ENCODE results near the gene ITLN2. TPM values are rescaled to one million over a fixed set of nuclear protein-coding genes. Genes with fewer than 3 reads are reported as not detected.
"Not testable (repeated sequence)": the region's sequence is repeated elsewhere in the genome, so short reads cannot be mapped to it uniquely, and the experiment has no call there.

The ITLN2 gene
- total RNA-seq, 3 donors from 2014 or later = 10.7 TPM; not detected in 2

GRCh38 chr1:160901768-160902167 is 52.8 kb downstream of the ITLN2 start:
- H3K9me3 ChIP-seq = no peaks in the 10 kb centered on the region
- no peaks in the 10 kb centered on the region for H3K36me3 ChIP-seq
- H3K4me1 ChIP-seq = no peaks in the 10 kb centered on the region
- no peak for DNase-seq (ENCODE audit: low spot score in 2 of 2)
- no peak for TF ChIP-seq POLR2A (IDR thresholded peaks at IDR 0.05)
- no peak for TF ChIP-seq CTCF (IDR thresholded peaks at IDR 0.05)
- no peak for TF ChIP-seq POLR2AphosphoS5 (IDR thresholded peaks at IDR 0.05)
- H3K4me3 ChIP-seq = no peak overlapping the region
- intact Hi-C loops (cut with DNase I; ENCODE audit: low total_unique reads) = no loop called here
- no peaks in the 10 kb centered on the region for H3K27me3 ChIP-seq
- no peak overlapping the region for H3K27ac ChIP-seq

DNA sequence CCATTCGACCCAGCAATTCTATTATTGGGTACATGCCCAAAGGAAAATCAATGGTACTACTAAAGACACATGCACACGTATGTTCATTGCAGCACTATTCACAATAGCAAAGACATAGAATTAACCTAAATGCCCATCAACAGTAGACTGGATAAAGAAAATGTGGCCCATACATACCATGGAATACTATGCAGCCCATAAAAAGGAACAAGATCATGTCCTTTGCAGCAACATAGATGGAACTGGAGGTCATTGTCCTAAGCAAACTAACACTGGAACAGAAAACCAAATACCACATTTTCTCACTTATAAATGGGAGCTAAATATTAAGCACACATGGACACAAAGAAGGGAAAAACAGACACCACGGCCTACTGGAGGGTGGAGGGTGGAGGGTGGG is 53.9 kb downstream of the ITLN2 start:
- H3K4me3 ChIP-seq; intact Hi-C loops (cut with DNase I; ENCODE audit: low total_unique reads); H3K4me1 ChIP-seq; H3K36me3 ChIP-seq; H3K9me3 ChIP-seq; H3K27ac ChIP-seq; H3K27me3 ChIP-seq; DNase-seq (ENCODE audit: low spot score in 2 of 2): not testable (repeated sequence)

Other genes starting within 250 kb of the ITLN2 start
- gene CD48, start 243.0 kb downstream of the ITLN2 start, total RNA-seq = 10 to 100 TPM in 1 of 3 donors, 1 to 10 TPM in 2; 5.4 to 12.3 (median 8.8) TPM
- gene SLAMF7, start 215.6 kb downstream of the ITLN2 start, total RNA-seq = 1 to 10 TPM in 2 of 3 donors, under 1 TPM in 1; 0.48 to 5.7 (median 3.3) TPM
- 1 to 10 TPM; 1.1 to 5.9 (median 5.6) TPM for gene LY9, start 158.6 kb downstream of the ITLN2 start, total RNA-seq
- 1 to 10 TPM in 1 of 3 donors, under 1 TPM in 2; 0.64 to 1.6 (median 0.66) TPM for gene CD244, start 91.9 kb downstream of the ITLN2 start, total RNA-seq
- gene ITLN1, start 69.6 kb downstream of the ITLN2 start, total RNA-seq = 100 to 1,000 TPM in 1 of 3 donors, 1 to 10 TPM in 1, under 1 TPM in 1; 0.96 to 938 (median 2.0) TPM
- 10 to 100 TPM; 41.1 to 74.3 (median 48.8) TPM for gene F11R, start 66.3 kb upstream of the ITLN2 start, total RNA-seq
- 100 to 1,000 TPM in 2 of 3 donors, 10 to 100 TPM in 1; 57.3 to 217 (median 109) TPM for gene TSTD1, start 84.2 kb upstream of the ITLN2 start, total RNA-seq
- 10 to 100 TPM; 64.5 to 70.8 (median 64.6) TPM for gene USF1, start 91.2 kb upstream of the ITLN2 start, total RNA-seq
- 10 to 100 TPM in 1 of 3 donors, 1 to 10 TPM in 2; 5.2 to 16.5 (median 7.9) TPM for gene ARHGAP30, start 115.1 kb upstream of the ITLN2 start, total RNA-seq
- 10 to 100 TPM in 2 of 3 donors, not detected in 1; 28.5 to 56.3 TPM for gene NECTIN4, start 134.7 kb upstream of the ITLN2 start, total RNA-seq
- gene KLHDC9, start 143.6 kb upstream of the ITLN2 start, total RNA-seq = 1 to 10 TPM; 5.8 to 9.8 (median 8.5) TPM
- gene PFDN2, start 163.2 kb upstream of the ITLN2 start, total RNA-seq = 10 to 100 TPM; 32.5 to 50.1 (median 37.0) TPM
- 10 to 100 TPM; 36.3 to 44.5 (median 37.0) TPM for gene NIT1, start 163.3 kb upstream of the ITLN2 start, total RNA-seq
- gene DEDD, start 177.9 kb upstream of the ITLN2 start, total RNA-seq = 10 to 100 TPM; 28.7 to 39.0 (median 37.6) TPM
- 10 to 100 TPM; 76.0 to 90.3 (median 87.5) TPM for gene UFC1, start 199.2 kb upstream of the ITLN2 start, total RNA-seq
- 10 to 100 TPM; 11.7 to 26.9 (median 24.9) TPM for gene USP21, start 204.7 kb upstream of the ITLN2 start, total RNA-seq
- gene PPOX, start 211.6 kb upstream of the ITLN2 start, total RNA-seq = 10 to 100 TPM; 19.5 to 26.8 (median 25.2) TPM
- gene B4GALT3, start 222.7 kb upstream of the ITLN2 start, total RNA-seq = 10 to 100 TPM; 23.4 to 41.3 (median 29.4) TPM
- 10 to 100 TPM in 2 of 3 donors, 1 to 10 TPM in 1; 4.8 to 85.5 (median 24.6) TPM for gene ADAMTS4, start 244.2 kb upstream of the ITLN2 start, total RNA-seq
- gene NDUFS2, start 247.6 kb upstream of the ITLN2 start, total RNA-seq = 100 to 1,000 TPM; 102 to 129 (median 116) TPM